Measurements from ENCODE around the gene PLOD1. TPM values are rescaled to one million over a fixed set of nuclear protein-coding genes. Genes with fewer than 3 reads are reported as not detected.
"Not testable (repeated sequence)": the region's sequence is repeated elsewhere in the genome, so short reads cannot be mapped to it uniquely, and the experiment has no call there.

The PLOD1 gene
- polyA plus RNA-seq, 6 donors from 2014 or later = 4.9 to 10.4 (median 6.6) TPM

GRCh38 chr1:11998636-11999035 lies 64.1 kb downstream of the PLOD1 start:
- H3K4me1 Mint-ChIP-seq = no peaks in the 10 kb centered on the region
- H3K36me3 Mint-ChIP-seq = peaks cover 11 to 17% of the 10 kb centered on the region in 2 donors
- DNase-seq = no peak
- H3K9me3 Mint-ChIP-seq = no peaks in the 10 kb centered on the region
- peak overlapping the region in 2 of 6 donors; percentile 24 to 32 for H3K27ac Mint-ChIP-seq
- ATAC-seq (ENCODE audit: low read depth in 2 of 2) = no peak
- H3K4me3 Mint-ChIP-seq = peak overlapping the region in 1 of 8 donors; percentile 26
- H3K27me3 Mint-ChIP-seq = no peaks in the 10 kb centered on the region

GRCh38 chr1:11999236-11999635 lies 64.7 kb downstream of the PLOD1 start:
- H3K27ac Mint-ChIP-seq = peak overlapping the region in 1 of 6 donors; percentile 69
- H3K4me3 Mint-ChIP-seq = no peak overlapping the region
- DNase-seq (no peak), ATAC-seq (ENCODE audit: low read depth in 2 of 2) (no peak)
- H3K27me3 Mint-ChIP-seq = no peaks in the 10 kb centered on the region
- H3K4me1 Mint-ChIP-seq = no peaks in the 10 kb centered on the region
- no peaks in the 10 kb centered on the region for H3K9me3 Mint-ChIP-seq
- H3K36me3 Mint-ChIP-seq = peaks cover 12 to 17% of the 10 kb centered on the region in 2 donors

GRCh38 chr1:12001249-12001917 lies 66.9 kb downstream of the PLOD1 start:
- no peak overlapping the region for H3K27ac Mint-ChIP-seq
- no peaks in the 10 kb centered on the region for H3K27me3 Mint-ChIP-seq
- ATAC-seq (ENCODE audit: low read depth in 2 of 2) = no peak
- H3K4me1 Mint-ChIP-seq = peaks cover 0 to 4% (median 0%) of the 10 kb centered on the region in 3 donors
- DNase-seq = no peak
- H3K36me3 Mint-ChIP-seq = peaks cover 15 to 28% of the 10 kb centered on the region in 2 donors
- H3K9me3 Mint-ChIP-seq = no peaks in the 10 kb centered on the region
- H3K4me3 Mint-ChIP-seq = no peak overlapping the region

- peak overlapping the region in 1 of 6 donors; percentile 56 for H3K27ac Mint-ChIP-seq
- H3K9me3 Mint-ChIP-seq = no peaks in the 10 kb centered on the region
- peaks cover 15 to 30% of the 10 kb centered on the region in 2 donors for H3K36me3 Mint-ChIP-seq
- H3K4me1 Mint-ChIP-seq = peaks cover 0 to 4% (median 0%) of the 10 kb centered on the region in 3 donors
- no peak for DNase-seq
- H3K27me3 Mint-ChIP-seq = no peaks in the 10 kb centered on the region
- no peak for ATAC-seq (ENCODE audit: low read depth in 2 of 2)
- no peak overlapping the region for H3K4me3 Mint-ChIP-seq
These were observed 67.5 kb downstream of the PLOD1 start for GRCh38 chr1:12001996-12002493.

- no peak for ATAC-seq (ENCODE audit: low read depth in 2 of 2)
These were observed 69.2 kb downstream of the PLOD1 start for GRCh38 chr1:12003762-12004161.

GRCh38 chr1:12005488-12006166 lies 71.1 kb downstream of the PLOD1 start:
- H3K27ac Mint-ChIP-seq = peak overlapping the region in 2 of 6 donors; percentile 52 to 79
- H3K4me1 Mint-ChIP-seq = peaks cover 0 to 4% (median 4%) of the 10 kb centered on the region in 3 donors
- no peaks in the 10 kb centered on the region for H3K9me3 Mint-ChIP-seq
- no peaks in the 10 kb centered on the region for H3K27me3 Mint-ChIP-seq
- no peak for ATAC-seq (ENCODE audit: low read depth in 2 of 2)
- no peak for DNase-seq
- H3K4me3 Mint-ChIP-seq = no peak overlapping the region
- H3K36me3 Mint-ChIP-seq = peaks cover 20 to 31% of the 10 kb centered on the region in 2 donors

More at GRCh38 chr1:12003762-12004161, 69.2 kb downstream of the PLOD1 start:
- Mint-ChIP-seq H3K27me3 (no peaks in the 10 kb centered on the region), H3K9me3 (no peaks in the 10 kb centered on the region), H3K4me1 (peaks cover 0 to 4% (median 4%) of the 10 kb centered on the region in 3 donors), H3K4me3 (no peak overlapping the region), H3K36me3 (peaks cover 20 to 38% of the 10 kb centered on the region in 2 donors), H3K27ac (peak overlapping the region in 1 of 6 donors; percentile 60)
- no peak for DNase-seq

GRCh38 chr1:12006167-12006921 lies 71.8 kb downstream of the PLOD1 start:
- Mint-ChIP-seq H3K4me1 (peaks cover 0 to 4% (median 4%) of the 10 kb centered on the region in 3 donors), H3K27me3 (no peaks in the 10 kb centered on the region), H3K27ac (no peak overlapping the region), H3K4me3 (no peak overlapping the region), H3K36me3 (peaks cover 20 to 31% of the 10 kb centered on the region in 2 donors), H3K9me3 (no peaks in the 10 kb centered on the region)
- no peak for DNase-seq
- no peak for ATAC-seq (ENCODE audit: low read depth in 2 of 2)

- Mint-ChIP-seq H3K27ac (no peak overlapping the region), H3K9me3 (no peaks in the 10 kb centered on the region), H3K36me3 (peaks cover 18 to 31% of the 10 kb centered on the region in 2 donors), H3K27me3 (no peaks in the 10 kb centered on the region), H3K4me3 (no peak overlapping the region), H3K4me1 (peaks cover 0 to 4% (median 4%) of the 10 kb centered on the region in 3 donors)
- DNase-seq (no peak), ATAC-seq (ENCODE audit: low read depth in 2 of 2) (no peak)
These were observed 72.7 kb downstream of the PLOD1 start for GRCh38 chr1:12007204-12007603.

GRCh38 chr1:12008355-12008754 lies 73.8 kb downstream of the PLOD1 start:
- not testable (repeated sequence) for H3K4me3 Mint-ChIP-seq; H3K4me1 Mint-ChIP-seq; H3K9me3 Mint-ChIP-seq; ATAC-seq (ENCODE audit: low read depth in 2 of 2); H3K27ac Mint-ChIP-seq; DNase-seq; H3K27me3 Mint-ChIP-seq
- H3K36me3 Mint-ChIP-seq = peaks cover 9 to 23% of the 10 kb centered on the region in 2 donors

GRCh38 chr1:12009318-12009947 lies 74.9 kb downstream of the PLOD1 start:
- Mint-ChIP-seq H3K27ac (peak overlapping the region in 1 of 6 donors; percentile 44), H3K27me3 (no peaks in the 10 kb centered on the region), H3K36me3 (peaks cover 10 to 28% of the 10 kb centered on the region in 2 donors), H3K4me1 (peaks cover 5 to 8% (median 7%) of the 10 kb centered on the region in 3 donors), H3K9me3 (no peaks in the 10 kb centered on the region), H3K4me3 (no peak overlapping the region)
- ATAC-seq (ENCODE audit: low read depth in 2 of 2) (no peak), DNase-seq (no peak)

GRCh38 chr1:12010746-12011570 lies 76.4 kb downstream of the PLOD1 start:
- H3K4me1 Mint-ChIP-seq = peaks cover 4 to 8% (median 7%) of the 10 kb centered on the region in 3 donors
- no peak for DNase-seq
- no peaks in the 10 kb centered on the region for H3K9me3 Mint-ChIP-seq
- ATAC-seq (ENCODE audit: low read depth in 2 of 2) = no peak
- no peaks in the 10 kb centered on the region for H3K27me3 Mint-ChIP-seq
- peak overlapping the region in 1 of 6 donors; percentile 51 for H3K27ac Mint-ChIP-seq
- peaks cover 8 to 22% of the 10 kb centered on the region in 2 donors for H3K36me3 Mint-ChIP-seq
- peak overlapping the region in 1 of 8 donors; percentile 10 for H3K4me3 Mint-ChIP-seq

- Mint-ChIP-seq H3K36me3 (peaks cover 8 to 16% of the 10 kb centered on the region in 2 donors), H3K4me3 (no peak overlapping the region), H3K27ac (peak overlapping the region in 4 of 6 donors; percentile 23 to 89 (median 82)), H3K27me3 (no peaks in the 10 kb centered on the region), H3K4me1 (peaks cover 4 to 8% (median 7%) of the 10 kb centered on the region in 3 donors), H3K9me3 (no peaks in the 10 kb centered on the region)
- DNase-seq (no peak), ATAC-seq (ENCODE audit: low read depth in 2 of 2) (no peak)
These were observed 77.5 kb downstream of the PLOD1 start for GRCh38 chr1:12011998-12012397.
